ENCODE results near the gene EMID1.

Gene EMID1

DNA sequence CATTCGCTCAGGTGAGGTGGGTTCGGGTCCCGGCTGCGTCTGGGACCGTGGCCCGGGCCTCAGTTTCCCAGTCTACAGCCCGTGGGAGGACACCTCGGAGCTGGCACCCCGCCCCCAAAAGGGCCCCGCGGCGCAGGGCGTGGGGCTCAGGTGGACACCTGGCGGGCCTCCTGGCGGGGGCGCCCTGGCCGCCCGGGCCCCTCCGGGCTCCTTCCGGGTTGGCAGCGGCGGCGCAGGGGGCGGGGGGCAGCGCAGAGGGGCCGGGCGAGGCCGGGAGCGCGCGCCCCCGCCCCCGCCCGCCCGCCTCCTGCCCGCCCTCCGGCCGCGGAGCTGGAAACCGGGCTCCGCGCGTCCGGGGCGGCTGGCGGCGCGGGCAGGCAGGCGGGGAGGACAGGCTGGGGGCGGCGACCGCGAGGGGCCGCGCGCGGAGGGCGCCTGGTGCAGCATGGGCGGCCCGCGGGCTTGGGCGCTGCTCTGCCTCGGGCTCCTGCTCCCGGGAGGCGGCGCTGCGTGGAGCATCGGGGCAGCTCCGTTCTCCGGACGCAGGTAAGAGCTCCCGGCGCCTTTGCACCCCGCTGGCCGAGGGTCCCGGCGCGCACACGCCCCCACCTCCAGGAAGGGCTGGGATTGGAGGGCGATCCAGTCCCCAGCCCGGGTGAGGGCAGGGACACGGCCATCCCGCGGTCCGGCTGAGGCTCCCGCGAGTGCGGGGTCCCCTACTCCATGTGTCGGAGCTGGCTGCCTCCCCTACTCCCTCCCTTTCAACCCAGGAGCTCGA lies at the start of gene EMID1:
Gene EMID1 (plus strand): TSS at position 303 of the 778 bp plus-strand sequence. CDS start 143 bp downstream, at position 446.
- peak; percentile 11 for DNase-seq

DNA sequence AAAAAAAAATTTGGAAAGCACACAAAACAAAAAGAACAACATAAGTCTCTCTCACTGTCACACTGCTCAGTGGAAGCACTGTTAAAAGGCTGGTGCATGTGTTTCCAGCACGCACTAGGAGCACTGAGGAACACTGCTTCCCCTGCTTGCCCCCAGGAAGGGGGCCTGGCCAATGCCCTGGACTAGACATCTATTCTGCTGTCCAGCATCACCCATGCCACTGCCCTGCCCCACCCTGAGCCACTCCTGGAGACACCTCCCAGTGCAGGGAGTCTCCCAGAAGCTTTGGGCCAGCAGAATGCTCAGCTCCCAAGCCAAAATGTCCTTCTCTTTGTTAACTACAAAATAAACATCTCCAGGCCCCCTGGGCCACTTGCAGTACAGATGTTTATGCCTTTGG lies 49.7 kb upstream of the EMID1 start:
- no peak for DNase-seq

DNA sequence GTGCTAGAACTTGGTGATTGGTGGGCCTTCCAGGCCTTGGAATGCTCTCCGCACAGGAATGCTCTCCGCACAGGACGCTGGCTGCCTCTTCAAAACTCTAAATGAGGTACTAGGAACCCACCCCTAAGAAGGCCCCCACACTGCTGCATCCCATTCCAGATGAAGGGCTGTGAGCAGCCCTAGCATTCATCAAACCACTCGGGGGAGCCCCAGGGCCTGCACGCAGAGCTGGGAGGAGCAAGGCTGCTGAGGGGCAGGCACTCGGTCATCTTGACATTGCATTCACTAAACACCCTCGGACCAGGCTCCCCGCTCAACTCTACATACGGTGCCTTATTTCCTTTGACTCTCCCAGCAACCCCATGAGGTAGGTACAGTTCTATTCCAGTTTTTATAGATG lies 49.2 kb upstream of the EMID1 start:
- DNase-seq: no peak

DNA sequence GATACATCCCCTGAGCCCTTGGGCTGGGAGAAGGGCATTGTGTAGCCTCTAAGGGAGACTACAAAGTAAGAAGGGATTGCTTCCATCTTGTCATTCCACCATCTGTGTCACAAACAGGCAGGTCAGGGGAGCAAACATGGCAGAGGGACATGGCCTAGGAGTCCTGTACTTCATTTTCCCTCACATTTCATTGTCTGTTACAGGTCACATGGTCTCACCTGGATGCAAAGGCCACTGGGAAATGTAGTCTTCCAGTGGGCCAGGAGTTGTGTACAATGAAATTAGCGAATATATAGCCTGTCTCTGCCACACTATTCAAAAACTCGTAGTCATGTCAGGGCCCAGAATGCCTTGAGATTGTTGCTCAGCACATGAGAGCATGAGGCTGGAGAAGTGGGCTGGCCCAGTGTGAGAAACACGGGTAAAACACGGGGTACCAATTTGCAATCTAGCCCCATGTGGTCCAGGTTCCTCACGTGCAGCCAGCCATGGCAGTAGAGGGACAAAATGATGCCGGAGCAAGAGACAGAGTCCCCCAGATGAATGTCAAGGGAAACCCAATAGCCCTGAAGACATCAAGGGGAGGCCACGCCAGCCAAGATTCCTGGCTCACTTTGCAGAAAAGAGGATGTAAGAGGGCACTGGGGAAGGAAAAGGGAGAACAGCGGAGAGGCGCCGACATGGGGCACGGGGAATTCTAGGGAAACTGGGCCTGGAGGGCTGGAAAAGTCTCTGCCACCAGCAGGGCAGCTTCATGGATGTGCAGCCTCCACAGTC lies 47.7 kb upstream of the EMID1 start:
- DNase-seq: no peak

DNA sequence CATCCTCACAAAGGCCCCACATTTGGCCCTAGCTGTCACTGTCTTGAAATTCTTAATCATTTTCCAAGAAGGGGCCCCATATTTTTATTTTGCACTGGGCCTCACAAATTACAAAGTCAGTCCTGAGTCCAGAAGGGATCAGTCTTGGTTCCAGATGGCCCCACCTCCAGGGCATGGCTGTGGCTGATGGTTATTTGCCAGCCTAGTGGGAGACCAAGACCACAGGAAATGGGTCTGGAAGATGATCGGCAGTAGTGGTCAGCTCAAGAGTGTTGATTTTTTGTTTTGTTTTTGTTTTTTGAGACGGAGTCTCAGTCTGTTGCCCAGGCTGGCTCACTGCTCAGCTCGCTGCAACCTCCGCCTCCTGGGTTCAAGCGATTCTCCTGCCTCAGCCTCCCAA lies 47.1 kb upstream of the EMID1 start:
- no peak for DNase-seq

DNA sequence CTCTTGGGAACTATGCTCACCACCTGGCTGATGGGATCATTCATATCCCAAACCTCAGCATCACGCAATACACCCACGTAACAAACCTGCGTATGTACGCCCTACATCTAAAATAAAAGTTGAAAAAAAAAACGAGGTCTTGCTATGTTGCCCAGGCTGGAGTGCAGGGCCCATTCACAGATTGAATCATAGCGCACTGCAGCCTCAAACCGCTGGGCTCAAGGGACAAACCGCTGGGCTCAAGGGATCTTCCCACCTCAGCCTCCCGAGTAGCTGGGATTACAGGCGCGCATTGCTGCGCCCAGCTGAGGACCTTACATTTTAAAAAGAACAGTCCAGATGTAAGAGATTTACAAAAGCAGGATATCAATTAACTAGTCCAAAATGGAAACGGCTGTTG lies 41.9 kb upstream of the EMID1 start:
- no peak for DNase-seq

DNA sequence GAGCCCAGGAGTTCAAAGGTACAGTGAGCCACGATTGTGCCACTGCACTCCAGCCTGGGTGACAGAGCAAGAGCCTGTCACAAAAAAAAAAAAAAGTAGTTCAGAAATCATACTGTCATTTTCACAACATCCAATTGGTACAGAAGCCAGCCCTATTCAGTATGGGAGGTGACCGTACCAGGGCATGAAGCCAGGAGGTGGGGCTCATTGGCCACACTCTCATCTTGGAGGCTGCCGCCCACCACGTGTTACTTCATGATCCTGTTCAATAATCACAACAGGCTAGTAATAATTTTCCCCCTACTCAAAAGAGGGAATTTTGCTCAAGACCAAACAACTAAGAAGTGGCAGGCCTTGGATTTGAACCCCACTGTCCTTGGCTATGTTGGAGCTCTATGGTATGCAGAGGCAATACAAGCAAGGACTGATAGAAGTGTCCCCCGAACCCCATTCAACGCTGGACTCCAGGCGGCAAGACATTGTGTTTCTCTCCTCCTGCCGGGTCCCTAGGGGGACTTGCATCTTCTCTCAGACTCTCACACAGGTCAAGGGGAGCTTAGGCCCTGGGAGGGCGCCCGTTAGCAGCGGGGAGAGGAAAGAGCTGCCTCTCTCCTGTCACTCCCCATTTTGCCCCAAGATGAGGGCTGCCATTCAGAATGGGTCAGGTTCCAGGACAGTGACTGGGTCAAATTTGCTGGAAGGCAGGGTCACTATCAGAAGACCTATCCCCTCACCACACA lies 40.2 kb upstream of the EMID1 start:
- no peak for DNase-seq

DNA sequence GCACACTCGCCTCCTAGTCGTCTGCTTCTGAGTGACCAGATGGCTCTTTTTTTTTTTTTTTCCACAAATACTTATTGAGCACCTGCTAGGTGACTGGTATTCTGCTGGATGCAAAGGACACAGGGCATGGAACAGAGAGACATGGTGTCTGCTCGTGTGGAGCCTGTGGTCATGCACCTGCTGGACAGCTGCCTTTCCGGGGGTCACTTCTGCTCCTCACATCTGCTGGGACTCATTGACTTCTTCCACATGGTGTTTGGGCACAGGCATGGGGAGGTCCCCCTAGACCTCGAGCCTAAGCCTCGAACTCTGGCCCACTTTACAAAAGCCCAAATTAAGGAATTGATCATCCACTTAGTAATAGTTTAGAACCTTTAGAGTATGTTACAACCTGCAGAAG lies 39.5 kb upstream of the EMID1 start:
- DNase-seq: no peak

DNA sequence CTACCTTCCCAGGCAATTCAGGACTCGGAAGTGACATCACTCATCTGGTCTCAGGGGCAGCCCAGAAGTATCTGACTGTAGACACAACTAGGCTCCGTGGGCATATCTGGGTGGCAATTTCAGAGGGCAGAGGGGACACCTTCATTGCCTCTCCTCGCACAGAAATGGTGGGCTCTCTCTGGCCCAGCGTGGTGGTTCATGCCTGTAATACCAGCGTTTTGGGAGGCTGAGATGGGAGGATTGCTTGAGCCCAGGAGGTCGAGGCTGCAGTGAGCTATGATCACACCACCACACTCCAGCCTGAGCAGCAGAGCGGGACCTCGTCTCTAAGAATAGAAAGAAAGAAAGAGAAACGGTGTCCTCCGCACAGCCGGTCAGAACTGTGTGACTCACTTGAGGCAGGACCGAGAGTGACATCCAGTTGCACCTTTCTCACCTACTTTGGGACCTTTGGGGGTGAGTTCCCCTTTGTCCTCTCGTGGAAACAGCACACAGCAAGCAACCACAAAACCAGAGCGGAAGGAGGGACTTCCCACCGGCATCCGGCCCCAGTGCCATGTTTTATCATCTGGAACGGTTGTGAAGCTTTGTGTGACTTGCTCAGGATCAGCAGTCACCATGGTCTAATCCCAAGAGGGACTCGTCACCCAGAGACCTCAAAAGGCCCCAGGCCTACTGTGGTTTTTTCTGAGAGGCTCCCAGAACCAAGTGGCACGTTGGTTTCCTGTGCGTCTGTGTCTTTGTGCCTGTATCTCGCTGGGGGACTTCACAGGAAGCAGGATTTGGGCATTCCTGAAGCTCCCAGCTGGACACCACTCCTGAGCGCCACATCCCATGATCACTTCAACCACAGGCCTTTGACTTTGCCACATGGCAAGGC lies 38.4 kb upstream of the EMID1 start:
- DNase-seq: no peak

DNA sequence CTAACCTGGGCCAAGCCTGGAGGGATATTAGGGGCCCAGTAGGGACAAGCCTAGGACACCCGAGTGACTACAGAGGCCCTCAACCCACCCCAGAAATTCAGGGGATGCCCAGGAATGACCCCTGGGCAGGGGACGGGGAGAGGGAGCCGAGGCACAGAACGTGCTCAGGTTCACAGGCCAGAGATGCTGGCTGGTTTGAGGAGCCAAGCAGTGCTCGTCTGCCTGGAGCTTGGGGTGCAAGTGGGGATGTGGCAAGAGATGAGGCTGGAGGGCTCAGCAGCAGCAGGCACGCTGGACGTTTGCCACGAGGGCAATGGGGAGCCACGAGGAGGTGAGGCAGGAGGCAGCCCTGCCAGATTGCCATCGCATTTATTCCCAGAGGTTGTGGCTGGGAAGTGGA lies 34.0 kb upstream of the EMID1 start:
- DNase-seq: no peak

DNA sequence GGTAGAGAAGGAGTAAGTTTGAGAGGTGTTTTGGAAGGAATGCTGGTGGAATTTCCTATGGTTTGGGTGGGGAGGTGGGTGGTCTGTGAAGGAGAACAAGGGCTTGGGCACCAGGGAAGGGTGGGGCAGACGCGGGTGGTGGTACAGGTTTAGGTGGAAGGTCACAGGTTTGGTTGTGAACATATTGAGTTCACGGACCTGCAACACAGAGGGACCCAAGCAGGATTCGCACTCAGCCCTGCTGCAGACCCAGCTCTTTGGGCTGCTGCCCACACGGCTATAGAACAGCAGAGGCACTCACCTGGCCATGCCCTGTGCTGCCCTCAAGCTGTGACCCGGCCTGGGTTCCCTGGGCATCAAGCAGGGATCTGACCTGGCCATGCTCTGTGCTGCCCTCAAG lies 33.5 kb upstream of the EMID1 start:
- no peak for DNase-seq

DNA sequence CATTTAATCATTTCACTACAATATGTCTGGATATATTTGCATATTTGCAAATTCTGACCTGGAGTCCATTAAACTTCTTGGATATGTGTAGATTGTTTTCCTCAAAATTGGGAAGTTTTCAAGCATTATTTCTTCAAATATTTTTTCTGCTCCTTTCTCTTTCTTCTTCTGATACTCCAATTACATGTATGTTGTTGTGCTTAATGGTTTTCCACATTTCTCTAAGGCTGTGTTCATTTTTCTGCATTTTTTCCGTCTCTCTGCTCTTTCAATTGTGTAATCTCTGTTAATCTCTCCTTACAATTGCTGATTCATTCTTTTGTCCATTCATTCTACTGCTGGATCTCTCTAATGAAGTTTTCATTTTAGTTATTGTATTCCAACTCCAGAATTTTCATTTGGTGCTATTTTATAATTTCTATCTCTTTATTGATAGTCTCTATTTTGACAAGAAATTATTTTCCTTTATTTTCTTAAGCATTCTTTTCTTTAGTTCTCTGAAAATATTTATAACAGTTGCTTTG lies 30.3 kb upstream of the EMID1 start:
- no peak for DNase-seq

DNA sequence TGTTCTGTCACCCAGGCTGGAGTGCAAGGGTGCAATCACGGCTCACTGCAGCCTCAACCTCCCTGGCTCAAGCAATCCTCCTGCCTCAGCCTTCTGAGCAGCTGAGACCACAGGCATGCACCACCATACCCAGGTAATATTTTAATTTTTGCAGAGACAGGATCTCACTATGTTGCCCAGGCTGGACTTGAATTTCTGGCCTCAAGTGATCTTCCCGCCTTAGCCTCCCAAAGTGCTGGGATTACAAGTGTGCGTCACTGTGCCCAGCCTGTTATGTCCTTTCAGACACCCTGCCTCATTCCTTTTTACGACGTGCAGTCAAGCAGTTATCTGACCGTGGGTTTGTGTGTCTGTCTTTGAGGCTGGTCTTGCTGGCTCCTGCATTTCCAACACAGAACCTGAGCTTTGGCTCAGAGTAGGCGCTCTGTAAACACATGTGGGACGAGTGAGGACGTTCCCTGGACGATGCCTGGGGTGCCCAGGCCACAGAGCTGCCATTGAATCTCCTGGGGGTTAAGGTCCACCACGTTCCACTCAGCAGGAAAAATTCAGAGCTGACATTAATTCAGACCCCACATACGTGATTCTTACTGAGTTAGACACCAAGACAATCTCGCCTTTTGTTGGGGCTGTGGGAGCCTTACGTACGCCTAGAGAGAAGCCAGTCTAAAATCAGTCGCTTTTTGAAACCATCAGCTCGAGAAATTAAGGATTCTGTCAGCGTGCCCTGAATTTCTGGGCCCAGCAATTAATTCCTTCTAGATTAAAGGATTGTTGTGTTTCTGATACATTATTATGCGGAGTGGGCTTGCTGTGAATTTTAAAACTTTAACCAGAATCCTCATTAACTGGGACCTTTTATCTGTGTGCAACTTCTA lies 21.5 kb upstream of the EMID1 start:
- no peak for DNase-seq

DNA sequence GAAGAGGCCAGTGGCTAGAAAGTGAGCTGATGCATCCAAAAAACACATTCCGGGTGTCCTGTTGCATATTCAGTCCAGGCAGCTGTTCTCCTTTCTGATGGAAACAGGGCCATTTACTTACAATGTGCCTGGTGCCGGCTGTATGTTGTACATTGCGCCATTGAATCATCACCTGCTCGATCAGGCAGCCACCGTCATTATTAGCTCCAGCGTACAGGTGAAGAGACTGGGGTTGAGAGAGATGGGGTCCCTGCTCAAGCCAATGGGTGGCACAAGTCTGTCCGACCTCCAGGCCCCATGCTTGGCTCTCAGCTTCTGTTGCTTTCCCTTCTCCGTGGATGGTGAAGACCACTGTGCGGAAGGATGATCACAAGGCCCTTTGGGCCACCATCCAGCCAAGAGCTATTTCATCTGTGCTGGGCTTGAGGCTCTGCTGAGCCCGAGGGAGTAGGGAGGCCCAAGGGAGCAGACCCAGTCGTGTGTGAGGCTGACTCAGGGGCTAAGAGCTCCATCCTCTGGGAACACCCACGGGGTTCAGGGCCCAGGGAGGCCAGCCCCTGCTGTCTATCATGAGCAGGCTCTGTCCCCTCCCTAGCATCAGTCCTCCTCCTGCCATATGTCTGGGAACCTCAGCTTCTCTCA lies 20.7 kb upstream of the EMID1 start:
- DNase-seq: no peak

DNA sequence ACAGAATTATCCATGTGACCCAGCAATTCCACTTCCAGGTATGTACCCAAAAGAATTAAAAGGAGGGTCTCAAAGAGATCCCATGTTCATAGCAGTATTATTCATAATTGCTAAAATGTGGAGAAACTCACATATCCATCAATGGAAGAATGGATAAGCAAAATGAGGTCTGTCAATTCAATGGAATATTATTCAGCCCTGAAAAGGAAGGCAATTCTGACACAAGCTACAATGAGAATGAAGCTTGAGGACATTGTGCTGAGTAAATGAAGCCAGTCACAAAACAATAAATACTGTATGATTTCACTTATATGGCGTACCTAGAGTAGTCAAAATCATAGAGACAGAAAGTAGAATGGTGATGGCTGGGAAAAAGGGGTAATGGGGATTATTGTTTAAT lies 19.4 kb upstream of the EMID1 start:
- no peak for DNase-seq

DNA sequence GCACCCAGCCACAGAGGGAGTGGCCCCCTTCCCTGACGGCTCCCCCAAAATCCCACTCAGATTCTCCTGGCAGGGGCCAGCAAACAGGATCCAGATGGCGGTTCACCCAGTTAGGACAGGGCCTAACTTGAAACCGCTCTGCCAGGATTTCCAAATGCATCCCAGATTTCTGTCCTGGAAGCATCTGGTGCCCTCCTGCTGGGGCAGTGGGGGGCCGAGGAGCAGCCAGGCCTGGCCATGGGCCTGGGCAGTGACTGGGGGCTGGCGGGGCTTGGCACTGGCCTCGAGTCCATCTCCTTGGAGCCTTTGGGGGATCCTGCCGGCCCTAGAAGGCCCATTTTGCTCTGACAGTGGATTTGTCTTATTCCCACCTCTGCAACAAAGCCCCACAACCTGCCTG lies 17.9 kb upstream of the EMID1 start:
- DNase-seq: no peak

DNA sequence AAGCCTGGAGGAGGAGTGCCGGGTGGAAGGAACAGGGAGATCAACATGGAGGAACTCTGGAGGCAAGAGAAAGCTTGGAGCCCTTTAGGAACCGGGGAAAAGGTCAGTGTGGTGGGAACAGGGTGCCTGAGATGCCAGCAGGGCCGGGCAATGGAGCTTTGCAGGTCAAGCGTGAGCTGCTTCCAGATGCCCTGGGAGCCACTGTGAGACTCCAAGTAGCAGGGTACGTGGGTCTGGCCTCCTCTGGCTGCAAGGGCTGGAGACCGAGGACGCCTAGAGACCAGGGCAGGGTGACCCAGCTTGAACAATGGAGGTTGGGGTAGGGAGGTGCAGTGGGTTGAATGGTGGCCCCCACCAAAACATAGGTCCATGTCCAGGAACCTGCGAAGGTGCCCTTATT lies 15.6 kb upstream of the EMID1 start:
- DNase-seq: no peak

DNA sequence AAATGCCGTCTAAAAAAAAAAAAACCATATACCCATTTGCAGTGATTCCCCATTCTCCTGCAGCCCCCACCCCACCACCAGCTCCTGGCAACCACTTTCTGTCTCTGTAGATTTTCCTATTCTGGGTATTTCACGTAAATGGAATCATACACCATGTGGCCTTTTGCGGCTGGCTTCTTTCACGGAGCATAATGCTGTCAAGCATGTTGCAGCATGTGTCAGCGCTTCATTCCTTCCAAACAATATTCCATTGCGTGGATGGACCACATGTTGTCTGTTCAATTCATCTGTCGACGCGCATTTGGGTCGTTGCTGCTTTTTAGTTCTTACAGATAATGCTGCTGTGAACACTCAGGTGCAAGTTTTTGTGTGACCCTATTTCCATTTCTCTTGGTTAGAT lies 14.8 kb upstream of the EMID1 start:
- DNase-seq: peak; percentile 23

DNA sequence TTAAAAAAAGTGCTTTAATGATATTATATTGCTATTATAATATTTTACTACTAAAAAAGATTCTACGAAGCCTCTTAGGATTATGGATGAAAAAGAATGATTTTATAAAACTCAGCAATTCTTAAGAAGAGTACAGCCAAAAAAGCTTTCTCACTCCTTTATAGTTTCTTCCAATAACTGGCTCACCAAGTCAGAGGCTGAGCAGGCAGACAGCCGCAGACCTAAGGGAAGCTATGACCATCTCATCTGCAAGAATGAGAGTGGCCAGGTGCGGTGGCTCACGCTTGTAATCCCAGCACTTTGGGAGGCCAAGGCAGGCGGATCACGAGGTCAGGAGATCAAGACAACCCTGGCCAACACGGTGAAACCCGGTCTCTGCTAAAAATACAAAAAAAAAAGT lies 12.7 kb upstream of the EMID1 start:
- no peak for DNase-seq

DNA sequence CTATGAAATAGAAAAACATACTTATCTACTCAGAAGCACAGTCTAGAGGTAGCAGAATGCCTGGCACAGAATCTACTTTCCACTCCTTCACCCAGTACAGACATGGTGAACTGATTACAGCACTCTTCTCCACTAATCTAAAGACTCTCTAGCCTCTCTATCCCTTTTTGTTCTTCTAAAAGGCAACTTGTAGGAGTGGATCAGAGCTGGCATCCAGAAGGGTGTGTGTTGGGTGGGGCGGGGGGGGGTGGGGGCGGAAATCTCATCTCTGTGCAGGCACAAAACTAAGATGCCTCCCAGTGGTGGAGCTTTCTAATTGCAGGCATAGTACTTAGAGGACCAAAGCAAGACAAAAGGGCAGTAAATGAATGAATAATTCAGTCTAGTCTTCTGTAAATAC lies 11.5 kb upstream of the EMID1 start:
- no peak for DNase-seq
